Nephron progenitor cell (in vitro differentiated cells): ENCODE measurements around the gene TFB2M.
A peak's percentile ranks its signal among the peaks of the same experiment; 100 is the strongest.

Experiments used
- DNase-seq: peaks from one replicate; pipeline ENCODE4 v3.0.0; 2021
- H3K27ac Mint-ChIP-seq: 2 replicates; pipeline ENCODE4 v1.8.0; 2021; ENCODE audit warnings: mild to moderate bottlenecking, moderate library complexity, mixed read lengths
- H3K27me3 Mint-ChIP-seq: 2 replicates; pipeline ENCODE4 v1.8.0; 2021; ENCODE audit warnings: mild to moderate bottlenecking, low read depth, mixed read lengths; ENCODE audit not compliant: poor library complexity
- H3K36me3 Mint-ChIP-seq: 2 replicates; pipeline ENCODE4 v1.8.0; 2021; ENCODE audit warnings: low read depth, mixed read lengths
- H3K4me1 Mint-ChIP-seq: 2 replicates; pipeline ENCODE4 v1.8.0; 2021; ENCODE audit warnings: mixed read lengths
- H3K4me3 Mint-ChIP-seq: 2 replicates; pipeline ENCODE4 v1.8.0; 2021; ENCODE audit warnings: mild to moderate bottlenecking, moderate library complexity, mixed read lengths
- H3K9me3 Mint-ChIP-seq: 2 replicates; pipeline ENCODE4 v1.8.0; 2021; ENCODE audit warnings: mild to moderate bottlenecking, moderate library complexity, mixed read lengths
- CTCF ChIP-seq: fragments of 200-600 bp; sonication (generic); IDR thresholded peaks from 2 replicates; pipeline ENCODE4 v1.5.0; 2021; ENCODE audit warnings: antibody characterized with exemption

TFB2M gene

GRCh38 chr1:246537887-246538286, 28.2 kb downstream of the TFB2M start:
- DNase-seq: no peak
- Mint-ChIP-seq H3K27ac (no peak overlapping the region), H3K9me3 (no peaks in the 10 kb centered on the region), H3K4me3 (no peak overlapping the region), H3K4me1 (no peaks in the 10 kb centered on the region), H3K27me3 (peaks cover 3% of the 10 kb centered on the region), H3K36me3 (peaks cover 11% of the 10 kb centered on the region)
- TF ChIP-seq CTCF: no peak

- no peak for TF ChIP-seq CTCF
- DNase-seq: no peak
- peaks cover 5% of the 10 kb centered on the region for H3K27me3 Mint-ChIP-seq
- H3K4me3 Mint-ChIP-seq: no peak overlapping the region
- H3K9me3 Mint-ChIP-seq: no peaks in the 10 kb centered on the region
- H3K4me1 Mint-ChIP-seq: no peaks in the 10 kb centered on the region
- peak overlapping the region; percentile 47 for H3K27ac Mint-ChIP-seq
- H3K36me3 Mint-ChIP-seq: peaks cover 11% of the 10 kb centered on the region
These were observed 28.6 kb downstream of the TFB2M start for GRCh38 chr1:246537441-246537840.

GRCh38 chr1:246534114-246534513, 31.9 kb downstream of the TFB2M start:
- Mint-ChIP-seq H3K36me3 (peaks cover 5% of the 10 kb centered on the region), H3K27me3 (peaks cover 24% of the 10 kb centered on the region), H3K4me3 (no peak overlapping the region), H3K9me3 (peaks cover 25% of the 10 kb centered on the region), H3K4me1 (no peaks in the 10 kb centered on the region), H3K27ac (no peak overlapping the region)
- DNase-seq: no peak
- TF ChIP-seq CTCF: no peak

GRCh38 chr1:246533371-246533905, 32.6 kb downstream of the TFB2M start:
- DNase-seq: no peak
- Mint-ChIP-seq H3K4me1 (no peaks in the 10 kb centered on the region), H3K4me3 (no peak overlapping the region), H3K27ac (no peak overlapping the region), H3K9me3 (peaks cover 30% of the 10 kb centered on the region), H3K27me3 (peaks cover 27% of the 10 kb centered on the region), H3K36me3 (peaks cover under 1% of the 10 kb centered on the region)
- no peak for TF ChIP-seq CTCF

- no peak overlapping the region for H3K27ac Mint-ChIP-seq
- no peaks in the 10 kb centered on the region for H3K4me1 Mint-ChIP-seq
- H3K27me3 Mint-ChIP-seq: peaks cover 32% of the 10 kb centered on the region
- no peak for TF ChIP-seq CTCF
- peaks cover 35% of the 10 kb centered on the region for H3K9me3 Mint-ChIP-seq
- no peak overlapping the region for H3K4me3 Mint-ChIP-seq
- DNase-seq: no peak
- no peaks in the 10 kb centered on the region for H3K36me3 Mint-ChIP-seq
These were observed 33.5 kb downstream of the TFB2M start for GRCh38 chr1:246532519-246532918.

- Mint-ChIP-seq H3K4me1 (no peaks in the 10 kb centered on the region), H3K27ac (no peak overlapping the region), H3K9me3 (peaks cover 35% of the 10 kb centered on the region), H3K36me3 (no peaks in the 10 kb centered on the region), H3K4me3 (no peak overlapping the region), H3K27me3 (peaks cover 32% of the 10 kb centered on the region)
- DNase-seq: no peak
- TF ChIP-seq CTCF: no peak
These were observed 35.6 kb downstream of the TFB2M start for GRCh38 chr1:246530482-246530881.
